ENCODE measurements around the gene HCAR3.
"Not testable (repeated sequence)": the region's sequence is repeated elsewhere in the genome, so short reads cannot be mapped to it uniquely, and the experiment has no call there.

HCAR3 gene

GRCh38 chr12:122716658-122717057, at the start of gene HCAR3:
TSS of gene HCAR3 (minus strand) at chr12:122716811. CDS start at chr12:122716737, 74 bp downstream.
- peaks cover 11% of the 10 kb centered on the region for H3K4me1 Mint-ChIP-seq
- H3K4me3 Mint-ChIP-seq, H3K9me3 Mint-ChIP-seq, H3K36me3 Mint-ChIP-seq, H3K27me3 Mint-ChIP-seq, H3K27ac Mint-ChIP-seq: not testable (repeated sequence)

GRCh38 chr12:122757568-122757967, 41.0 kb upstream of the HCAR3 start:
- Mint-ChIP-seq H3K27ac (peak overlapping the region; percentile 19), H3K4me3 (no peak overlapping the region), H3K4me1 (peaks cover 54% of the 10 kb centered on the region), H3K27me3 (no peaks in the 10 kb centered on the region), H3K36me3 (peaks cover 26% of the 10 kb centered on the region), H3K9me3 (no peaks in the 10 kb centered on the region)

- peak overlapping the region; percentile 96 for H3K27ac Mint-ChIP-seq
- peaks cover 22% of the 10 kb centered on the region for H3K36me3 Mint-ChIP-seq
- H3K27me3 Mint-ChIP-seq: no peaks in the 10 kb centered on the region
- H3K4me1 Mint-ChIP-seq: peaks cover 61% of the 10 kb centered on the region
- H3K4me3 Mint-ChIP-seq: peak overlapping the region; percentile 90
- H3K9me3 Mint-ChIP-seq: no peaks in the 10 kb centered on the region
Observed at GRCh38 chr12:122754790-122755189, 38.2 kb upstream of the HCAR3 start.

- H3K27ac Mint-ChIP-seq: peak overlapping the region; percentile 96
- H3K36me3 Mint-ChIP-seq: peaks cover 22% of the 10 kb centered on the region
- H3K4me1 Mint-ChIP-seq: peaks cover 58% of the 10 kb centered on the region
- H3K9me3 Mint-ChIP-seq: no peaks in the 10 kb centered on the region
- H3K27me3 Mint-ChIP-seq: no peaks in the 10 kb centered on the region
- H3K4me3 Mint-ChIP-seq: peak overlapping the region; percentile 90
Observed at GRCh38 chr12:122753319-122753650, 36.7 kb upstream of the HCAR3 start.

- H3K4me3 Mint-ChIP-seq: peak within 1 kb of the TSS; percentile 90
- H3K4me1 Mint-ChIP-seq: peaks cover 54% of the 10 kb centered on the region
- peaks cover 22% of the 10 kb centered on the region for H3K36me3 Mint-ChIP-seq
- peak within 1 kb of the TSS; percentile 96 for H3K27ac Mint-ChIP-seq
- H3K27me3 Mint-ChIP-seq: no peaks in the 10 kb centered on the region
- H3K9me3 Mint-ChIP-seq: no peaks in the 10 kb centered on the region
Observed at GRCh38 chr12:122752464-122753318, 36.1 kb upstream of the HCAR3 start, which contains the start of gene DENR. TSS of gene DENR (plus strand) at chr12:122752824. CDS start at chr12:122753702, 878 bp downstream.

- not testable (repeated sequence) for H3K27me3 Mint-ChIP-seq, H3K9me3 Mint-ChIP-seq
- Mint-ChIP-seq H3K4me3 (peak overlapping the region; percentile 90), H3K4me1 (peaks cover 37% of the 10 kb centered on the region), H3K27ac (peak overlapping the region; percentile 87), H3K36me3 (peaks cover 13% of the 10 kb centered on the region)
Observed at GRCh38 chr12:122750781-122751515, 34.3 kb upstream of the HCAR3 start.

- Mint-ChIP-seq H3K27ac (peak overlapping the region; percentile 59), H3K4me3 (peak overlapping the region; percentile 20), H3K36me3 (peaks cover 10% of the 10 kb centered on the region), H3K27me3 (no peaks in the 10 kb centered on the region), H3K4me1 (peaks cover 28% of the 10 kb centered on the region), H3K9me3 (no peaks in the 10 kb centered on the region)
Observed at GRCh38 chr12:122749569-122750332, 33.1 kb upstream of the HCAR3 start.

- H3K4me1 Mint-ChIP-seq: peaks cover 14% of the 10 kb centered on the region
- H3K27ac Mint-ChIP-seq: no peak overlapping the region
- no peak overlapping the region for H3K4me3 Mint-ChIP-seq
- no peaks in the 10 kb centered on the region for H3K27me3 Mint-ChIP-seq
- H3K36me3 Mint-ChIP-seq: no peaks in the 10 kb centered on the region
- no peaks in the 10 kb centered on the region for H3K9me3 Mint-ChIP-seq
Observed at GRCh38 chr12:122747224-122748135, 30.9 kb upstream of the HCAR3 start.

- Mint-ChIP-seq H3K4me3 (no peak overlapping the region), H3K27ac (no peak overlapping the region), H3K9me3 (no peaks in the 10 kb centered on the region), H3K4me1 (no peaks in the 10 kb centered on the region), H3K36me3 (peaks cover 2% of the 10 kb centered on the region), H3K27me3 (no peaks in the 10 kb centered on the region)
Observed at GRCh38 chr12:122743895-122744525, 27.4 kb upstream of the HCAR3 start.

GRCh38 chr12:122740351-122740750, 23.7 kb upstream of the HCAR3 start:
- H3K36me3 Mint-ChIP-seq: peaks cover 2% of the 10 kb centered on the region
- H3K9me3 Mint-ChIP-seq: no peaks in the 10 kb centered on the region
- H3K4me3 Mint-ChIP-seq: no peak overlapping the region
- no peaks in the 10 kb centered on the region for H3K4me1 Mint-ChIP-seq
- peak overlapping the region; percentile 68 for H3K27ac Mint-ChIP-seq
- H3K27me3 Mint-ChIP-seq: no peaks in the 10 kb centered on the region

GRCh38 chr12:122738571-122738970, 22.0 kb upstream of the HCAR3 start:
- no peak overlapping the region for H3K27ac Mint-ChIP-seq
- no peak overlapping the region for H3K4me3 Mint-ChIP-seq
- H3K27me3 Mint-ChIP-seq: no peaks in the 10 kb centered on the region
- peaks cover 2% of the 10 kb centered on the region for H3K36me3 Mint-ChIP-seq
- H3K4me1 Mint-ChIP-seq: peaks cover 8% of the 10 kb centered on the region
- H3K9me3 Mint-ChIP-seq: no peaks in the 10 kb centered on the region

- Mint-ChIP-seq H3K36me3 (no peaks in the 10 kb centered on the region), H3K9me3 (no peaks in the 10 kb centered on the region), H3K4me3 (peak overlapping the region; percentile 49), H3K27me3 (no peaks in the 10 kb centered on the region), H3K27ac (peak overlapping the region; percentile 60), H3K4me1 (peaks cover 58% of the 10 kb centered on the region)
Observed at GRCh38 chr12:122732611-122733010, 16.0 kb upstream of the HCAR3 start.

- Mint-ChIP-seq H3K36me3 (no peaks in the 10 kb centered on the region), H3K4me1 (peaks cover 60% of the 10 kb centered on the region), H3K9me3 (no peaks in the 10 kb centered on the region), H3K4me3 (peak overlapping the region; percentile 49), H3K27me3 (no peaks in the 10 kb centered on the region), H3K27ac (peak overlapping the region; percentile 60)
Observed at GRCh38 chr12:122732170-122732569, 15.6 kb upstream of the HCAR3 start.

- Mint-ChIP-seq H3K27me3 (no peaks in the 10 kb centered on the region), H3K9me3 (no peaks in the 10 kb centered on the region), H3K4me1 (peaks cover 71% of the 10 kb centered on the region), H3K36me3 (no peaks in the 10 kb centered on the region), H3K27ac (peak within 1 kb of the TSS; percentile 35), H3K4me3 (peak within 1 kb of the TSS; percentile 81)
Observed at GRCh38 chr12:122730215-122731014, 13.8 kb upstream of the HCAR3 start, which contains the start of gene HCAR1. TSS of gene HCAR1 (minus strand) at chr12:122730844. CDS start at chr12:122730339, 505 bp downstream.
